GM19025 (cell line): ENCODE data around the gene KLHL13.

Experiments
- ATAC-seq: cut with Tn5 transposase; IDR thresholded peaks from one replicate; pipeline ENCODE4 v1.9.1; 2021; ENCODE audit warnings: mild to moderate bottlenecking, low read depth, moderate library complexity; ENCODE audit not compliant: unreplicated experiment

Gene KLHL13

GRCh38 chrX:117895418-117895817, 221.2 kb downstream of the KLHL13 start:
- ATAC-seq, result no peak

DNA sequence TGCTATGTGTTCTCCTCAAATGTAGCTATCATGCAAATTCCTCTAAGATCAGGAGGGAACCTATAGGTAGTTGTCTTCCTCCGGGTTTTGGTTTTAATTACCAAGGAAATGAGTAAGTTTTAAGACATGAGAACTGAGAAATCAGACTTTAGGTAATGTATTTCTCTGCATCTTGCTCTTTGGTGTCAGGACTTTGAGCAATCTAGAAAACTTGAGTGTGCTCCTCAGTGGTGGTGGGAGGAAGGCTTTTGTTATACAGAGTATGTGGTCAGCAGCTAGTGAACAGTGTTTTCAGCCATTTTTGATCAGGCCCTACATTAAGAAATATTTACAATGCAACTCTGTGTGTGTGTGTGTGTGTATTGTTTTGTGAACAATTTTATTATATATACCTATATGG, 224.1 kb downstream of the KLHL13 start:
- ATAC-seq, result no peak

DNA sequence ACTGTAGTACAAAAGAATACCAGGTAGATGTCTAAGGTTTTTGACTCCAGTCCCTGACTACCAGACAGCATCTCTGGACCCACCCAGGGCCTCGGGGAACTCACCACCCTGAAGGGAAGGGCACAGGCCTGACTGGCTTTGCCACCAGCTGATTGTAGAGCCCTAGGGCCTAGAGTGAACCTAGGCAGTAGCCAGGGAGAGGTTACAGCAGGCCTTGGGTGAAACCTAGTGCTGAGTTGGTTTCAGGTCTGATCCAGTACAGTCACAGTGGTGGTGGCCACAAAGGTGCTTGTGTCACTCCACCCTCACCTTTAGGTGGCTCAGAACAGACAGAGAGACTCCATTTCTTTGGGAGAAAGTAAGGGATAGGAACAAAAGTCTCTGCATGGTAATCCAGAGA, 244.8 kb downstream of the KLHL13 start:
- ATAC-seq, result no peak

DNA sequence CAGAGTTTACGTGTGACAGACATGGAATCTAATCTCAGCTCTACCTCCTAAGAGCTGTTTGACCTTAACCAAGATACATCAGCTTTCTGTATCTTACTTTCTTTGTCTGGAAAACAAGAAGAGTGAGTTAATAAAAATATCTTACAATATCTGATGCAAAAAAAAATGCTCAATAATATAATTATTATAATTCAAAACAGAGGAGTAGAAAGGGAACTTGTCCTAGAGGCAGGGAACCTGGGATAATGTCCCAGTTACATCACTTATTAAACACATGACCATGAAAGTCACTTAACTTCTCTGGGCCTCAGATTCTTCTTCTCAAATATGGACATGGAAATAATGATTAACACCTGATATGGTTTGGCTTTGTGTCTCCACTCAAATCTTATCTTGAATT, 256.1 kb downstream of the KLHL13 start:
- ATAC-seq, result no peak

DNA sequence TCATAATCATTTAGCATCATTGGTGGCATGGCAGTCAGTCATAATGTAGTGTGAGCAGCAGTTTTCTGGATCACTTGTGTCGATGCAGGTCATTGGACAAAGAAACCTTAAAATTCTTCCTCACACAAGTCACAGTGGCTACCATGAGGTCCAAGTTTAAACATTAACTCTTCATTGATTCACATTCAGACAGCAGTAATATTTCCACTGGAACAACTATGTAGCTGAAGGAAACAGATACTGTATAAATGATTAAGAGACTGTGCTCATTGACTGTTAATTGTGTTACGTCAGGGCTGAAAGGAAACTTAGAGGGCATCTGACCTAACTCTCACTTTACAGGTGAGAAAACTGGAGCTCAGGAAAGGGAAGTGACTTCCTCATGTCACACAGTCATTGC, 261.8 kb downstream of the KLHL13 start:
- ATAC-seq, result no peak

DNA sequence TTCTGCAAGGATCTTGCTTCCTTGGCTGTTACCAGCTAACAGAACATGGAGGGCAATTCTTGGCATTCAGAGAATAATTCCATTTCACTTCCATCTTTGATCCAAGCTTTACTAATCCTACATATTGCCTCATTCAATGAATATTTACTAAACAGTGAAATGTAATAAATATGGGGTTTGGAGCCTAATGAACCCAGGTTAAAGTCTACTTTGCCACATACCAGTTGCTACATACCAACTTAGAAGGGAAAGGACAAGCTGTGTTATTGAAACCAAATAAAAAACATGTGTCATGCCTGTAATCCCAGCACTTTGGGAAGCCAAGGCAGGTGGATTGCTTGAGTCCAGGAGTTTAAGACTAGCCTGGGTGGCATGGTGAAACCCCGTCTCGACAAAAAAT, 265.6 kb downstream of the KLHL13 start:
- ATAC-seq, result no peak
